HG02840 (cell line): ENCODE data around the gene MEGF11.

ENCODE experiments used
- ATAC-seq: cut with Tn5 transposase; IDR thresholded peaks from one replicate; pipeline ENCODE4 v1.9.1; 2021; ENCODE audit warnings: mild to moderate bottlenecking, moderate library complexity, moderate number of reproducible peaks; ENCODE audit not compliant: unreplicated experiment, low FRiP score

The MEGF11 gene

GRCh38 chr15:66130496-66131034, 123.0 kb downstream of the MEGF11 start:
- ATAC-seq = no peak

- ATAC-seq = no peak
Measured at GRCh38 chr15:66129586-66129985, 124.0 kb downstream of the MEGF11 start.

- no peak for ATAC-seq
Measured at GRCh38 chr15:66128116-66128680, 125.4 kb downstream of the MEGF11 start.

GRCh38 chr15:66126456-66126855, 127.1 kb downstream of the MEGF11 start:
- no peak for ATAC-seq

- no peak for ATAC-seq
Measured at GRCh38 chr15:66126031-66126441, 127.5 kb downstream of the MEGF11 start.

- ATAC-seq = no peak
Measured at GRCh38 chr15:66124651-66125050, 128.9 kb downstream of the MEGF11 start.

GRCh38 chr15:66123799-66124198, 129.8 kb downstream of the MEGF11 start:
- no peak for ATAC-seq

GRCh38 chr15:66120422-66120821, 133.1 kb downstream of the MEGF11 start:
- ATAC-seq = no peak

GRCh38 chr15:66117841-66118240, 135.7 kb downstream of the MEGF11 start:
- ATAC-seq = no peak

GRCh38 chr15:66115568-66116206, 137.9 kb downstream of the MEGF11 start:
- ATAC-seq = no peak

- no peak for ATAC-seq
Measured at GRCh38 chr15:66114863-66115425, 138.6 kb downstream of the MEGF11 start.

- ATAC-seq = no peak
Measured at GRCh38 chr15:66112388-66112787, 141.2 kb downstream of the MEGF11 start.

GRCh38 chr15:66111363-66111762, 142.2 kb downstream of the MEGF11 start:
- no peak for ATAC-seq

GRCh38 chr15:66110864-66111263, 142.7 kb downstream of the MEGF11 start:
- ATAC-seq = no peak

GRCh38 chr15:66109826-66110225, 143.7 kb downstream of the MEGF11 start:
- ATAC-seq = no peak

- ATAC-seq = no peak
Measured at GRCh38 chr15:66108483-66109265, 144.9 kb downstream of the MEGF11 start.

GRCh38 chr15:66107070-66107469, 146.5 kb downstream of the MEGF11 start:
- ATAC-seq = no peak

GRCh38 chr15:66105286-66106265, 148.0 kb downstream of the MEGF11 start:
- ATAC-seq = no peak

- ATAC-seq = no peak
Measured at GRCh38 chr15:66103293-66103590, 150.3 kb downstream of the MEGF11 start.
